MCF 10A (cell line): Measurements from ENCODE around the gene CD276. TPM values are rescaled to one million over a fixed set of nuclear protein-coding genes. Genes with fewer than 3 reads are reported as not detected.
"Not testable (repeated sequence)": the region's sequence is repeated elsewhere in the genome, so short reads cannot be mapped to it uniquely, and the experiment has no call there.

ENCODE experiments used
- Bru-seq: library from RNA; stranded (reverse); fragments of 400-500 nt; gene quantifications from one replicate; lab custom pipeline; 2021; lab: Mats Ljungman, UMichigan
- BruChase-seq, 2 experiments: library from RNA; stranded (reverse); fragments of 400-500 nt; gene quantifications; one replicate each; lab custom pipeline; 2021; lab: Mats Ljungman, UMichigan
- BruUV-seq: library from RNA; stranded (reverse); fragments of 400-500 nt; replicated peaks from 2 replicates; lab custom pipeline; 2021; lab: Mats Ljungman, UMichigan
- CTCF ChIA-PET: fragments of 300-600 bp; sonication (Branson Sonifier 250); formaldehyde crosslinking; extraction: SDS; loops from one replicate; lab custom pipeline; 2021; ENCODE audit warnings: antibody characterized with exemption, inconsistent platforms; lab: Yijun Ruan, JAX
- POLR2A ChIA-PET: fragments of 300-600, 350-650 bp; sonication (Branson Sonifier 250); formaldehyde crosslinking; extraction: SDS; loops from one replicate; lab custom pipeline; 2020; ENCODE audit warnings: antibody characterized with exemption, inconsistent platforms; lab: Yijun Ruan, JAX
- DNase-seq: peaks from one replicate; pipeline ENCODE4 v3.0.0-alpha.2; 2018; ENCODE audit not compliant: unreplicated experiment
- H3K27ac Mint-ChIP-seq: one replicate; pipeline ENCODE4 v1.8.0; 2022; ENCODE audit warnings: mild to moderate bottlenecking, low read depth, mixed read lengths; ENCODE audit not compliant: unreplicated experiment
- H3K27me3 Mint-ChIP-seq: one replicate; pipeline ENCODE4 v1.8.0; 2022; ENCODE audit warnings: mixed read lengths; ENCODE audit not compliant: insufficient read depth, unreplicated experiment
- H3K36me3 Mint-ChIP-seq: one replicate; pipeline ENCODE4 v1.8.0; 2022; ENCODE audit warnings: mild to moderate bottlenecking, moderate library complexity, mixed read lengths; ENCODE audit not compliant: insufficient read depth, unreplicated experiment
- H3K4me1 Mint-ChIP-seq: one replicate; pipeline ENCODE4 v1.8.0; 2022; ENCODE audit warnings: mixed read lengths; ENCODE audit not compliant: insufficient read depth, unreplicated experiment
- H3K4me3 Mint-ChIP-seq: one replicate; pipeline ENCODE4 v1.8.0; 2022; ENCODE audit warnings: mild to moderate bottlenecking, moderate library complexity, mixed read lengths; ENCODE audit not compliant: unreplicated experiment
- H3K9me3 Mint-ChIP-seq: one replicate; pipeline ENCODE4 v1.8.0; 2022; ENCODE audit warnings: mixed read lengths; ENCODE audit not compliant: unreplicated experiment
- intact Hi-C: fragments of 100-400 bp; cut with micrococcal nuclease; formaldehyde crosslinking; loops from 2 replicates; pipeline ENCODE4 v1.14.1; 2022
- long read RNA-seq: library from polyadenylated mRNA; stranded (forward); transcript quantifications from one replicate; pipeline ENCODE4 v2.0.0, GENCODE V29; 2022
- total RNA-seq: library from RNA; stranded (reverse); gene quantifications from 2 replicates; pipeline ENCODE4 v1.2.3, GENCODE V29; 2022
- TF ChIP-seq, protein P1 (sequence below): fragments of 200-600 bp; IDR thresholded peaks from one replicate; pipeline ENCODE4 v1.8.0; 2022; ENCODE audit warnings: antibody characterized with exemption, mild to moderate bottlenecking; ENCODE audit not compliant: unreplicated experiment

CD276 gene
- 52.8 and 57.7 TPM in 2 replicates for total RNA-seq
- Bru-seq, nascent RNA: percentile 63 among the genes with signal in this experiment
- percentile 77 among the genes with signal in this experiment for BruChase-seq, experiment 1, labeled RNA remaining after a 6-hour chase
- BruChase-seq, experiment 2, labeled RNA remaining after a 2-hour chase: percentile 65 among the genes with signal in this experiment
- long read RNA-seq, transcript CD276-202 (10 exons, 3,469 nt): major isoform, 56 of 97 reads
- long read RNA-seq, partial matches to known transcripts: 17 of 97 reads
- long read RNA-seq, other reads (novel, unspliced or antisense): 20 of 97 reads

DNA sequence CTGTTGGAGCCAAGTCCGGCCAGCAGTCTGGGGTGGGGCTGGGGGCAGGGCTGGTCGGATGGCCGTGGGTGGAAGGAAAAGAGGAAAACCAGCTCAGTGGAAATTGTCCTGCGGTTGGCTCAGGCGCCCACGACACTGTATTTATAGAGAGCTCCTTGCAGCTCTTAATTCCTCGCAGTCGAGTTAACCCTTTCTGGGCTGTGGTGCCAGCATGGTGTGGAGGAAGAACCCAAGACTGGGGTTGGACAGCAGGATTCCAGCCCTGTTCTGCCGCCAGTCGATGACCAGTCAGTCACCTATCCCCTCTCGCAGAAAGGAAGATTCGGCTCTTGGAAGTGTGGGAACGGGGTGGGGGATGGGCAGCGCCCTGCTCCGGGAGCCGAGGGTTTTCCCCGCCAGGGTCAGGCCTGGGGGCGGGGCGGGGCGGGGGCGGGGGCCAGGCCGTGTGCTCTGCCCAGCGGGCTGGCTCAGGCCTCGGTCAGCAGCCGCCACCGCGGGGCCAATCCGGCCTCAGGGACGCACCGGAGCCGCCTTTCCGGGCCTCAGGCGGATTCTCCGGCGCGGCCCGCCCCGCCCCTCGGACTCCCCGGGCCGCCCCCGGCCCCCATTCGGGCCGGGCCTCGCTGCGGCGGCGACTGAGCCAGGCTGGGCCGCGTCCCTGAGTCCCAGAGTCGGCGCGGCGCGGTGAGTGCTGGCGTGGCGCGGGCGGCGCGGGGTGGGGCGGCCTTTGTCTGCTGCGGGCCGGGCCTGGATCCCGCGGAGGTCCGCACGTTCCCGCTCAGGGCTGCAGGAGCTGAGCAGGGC, at the start of gene CD276:
Gene CD276, plus strand, starts transcription at position 607 of the 804 bp plus-strand sequence. CDS start 15,257 bp downstream, outside the sequence.
- intact Hi-C loops: no loop called here
- BruUV-seq: no TSS peak
- peak within 1 kb of the TSS; percentile 82 for H3K4me3 Mint-ChIP-seq
- H3K36me3 Mint-ChIP-seq: no peaks in the 10 kb centered on the region
- ChIA-PET POLR2A (interaction anchor here (0.6 to 5.3 kb wide), 5 partner anchors 11 to 57 kb away, joined by 3 to 91 read pairs (median 3); partner anchors contain the start of gene NPTN), CTCF (interaction anchor here (0.5 to 8.2 kb wide), 12 partner anchors 10 to 1260 kb away, joined by 3 to 98 read pairs (median 3); partner anchors contain the start of gene NPTN)
- H3K27ac Mint-ChIP-seq: peak within 1 kb of the TSS; percentile 69
- H3K4me1 Mint-ChIP-seq: peaks cover 41% of the 10 kb centered on the region
- H3K27me3 Mint-ChIP-seq: no peaks in the 10 kb centered on the region
- TF ChIP-seq, protein P1, sequence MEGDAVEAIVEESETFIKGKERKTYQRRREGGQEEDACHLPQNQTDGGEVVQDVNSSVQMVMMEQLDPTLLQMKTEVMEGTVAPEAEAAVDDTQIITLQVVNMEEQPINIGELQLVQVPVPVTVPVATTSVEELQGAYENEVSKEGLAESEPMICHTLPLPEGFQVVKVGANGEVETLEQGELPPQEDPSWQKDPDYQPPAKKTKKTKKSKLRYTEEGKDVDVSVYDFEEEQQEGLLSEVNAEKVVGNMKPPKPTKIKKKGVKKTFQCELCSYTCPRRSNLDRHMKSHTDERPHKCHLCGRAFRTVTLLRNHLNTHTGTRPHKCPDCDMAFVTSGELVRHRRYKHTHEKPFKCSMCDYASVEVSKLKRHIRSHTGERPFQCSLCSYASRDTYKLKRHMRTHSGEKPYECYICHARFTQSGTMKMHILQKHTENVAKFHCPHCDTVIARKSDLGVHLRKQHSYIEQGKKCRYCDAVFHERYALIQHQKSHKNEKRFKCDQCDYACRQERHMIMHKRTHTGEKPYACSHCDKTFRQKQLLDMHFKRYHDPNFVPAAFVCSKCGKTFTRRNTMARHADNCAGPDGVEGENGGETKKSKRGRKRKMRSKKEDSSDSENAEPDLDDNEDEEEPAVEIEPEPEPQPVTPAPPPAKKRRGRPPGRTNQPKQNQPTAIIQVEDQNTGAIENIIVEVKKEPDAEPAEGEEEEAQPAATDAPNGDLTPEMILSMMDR: no peak
- no peaks in the 10 kb centered on the region for H3K9me3 Mint-ChIP-seq
- peak; percentile 64 for DNase-seq

GRCh38 chr15:73637527-73637926, 46.7 kb upstream of the CD276 start:
- peaks cover 25% of the 10 kb centered on the region for H3K4me1 Mint-ChIP-seq
- H3K9me3 Mint-ChIP-seq: peaks cover 8% of the 10 kb centered on the region
- H3K36me3 Mint-ChIP-seq: peaks cover 10% of the 10 kb centered on the region
- ChIA-PET CTCF (interaction anchor here (0.6 to 9.6 kb wide), 28 partner anchors 9 to 332 kb away, joined by 3 to 308 read pairs (median 12); partner anchors contain the start of gene CD276), POLR2A (interaction anchor here (0.8 to 9.3 kb wide), 5 partner anchors 9 to 107 kb away, joined by 3 to 102 read pairs (median 10); no protein-coding TSS in a partner anchor)
- H3K27ac Mint-ChIP-seq: no peak overlapping the region
- TF ChIP-seq, protein P1: no peak
- BruUV-seq: no TSS peak
- no peaks in the 10 kb centered on the region for H3K27me3 Mint-ChIP-seq
- intact Hi-C loops: no loop called here
- H3K4me3 Mint-ChIP-seq: no peak overlapping the region
- no peak for DNase-seq

DNA sequence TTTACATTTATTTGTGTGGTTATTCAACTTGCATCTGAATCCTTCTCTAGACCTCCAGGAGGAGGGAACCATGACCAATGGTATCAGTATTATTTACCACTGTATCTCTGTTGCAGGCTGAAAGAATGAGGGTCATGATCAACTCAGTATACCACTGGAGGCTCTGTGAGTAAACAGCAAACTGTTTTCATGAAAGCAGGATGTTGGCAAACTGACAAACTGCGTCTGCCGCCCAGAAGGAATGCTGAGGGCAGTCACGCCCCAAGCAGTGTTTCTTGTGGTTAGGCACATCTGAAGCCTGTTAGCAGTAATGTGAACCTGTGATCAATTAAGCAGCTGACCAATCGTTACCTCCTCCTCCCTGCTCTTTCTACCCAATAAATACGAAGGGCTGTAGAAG, 44.7 kb upstream of the CD276 start:
- H3K4me3 Mint-ChIP-seq, H3K27me3 Mint-ChIP-seq, H3K27ac Mint-ChIP-seq, DNase-seq, POLR2A ChIA-PET, BruUV-seq, H3K9me3 Mint-ChIP-seq, intact Hi-C loops: not testable (repeated sequence)
- H3K36me3 Mint-ChIP-seq: peaks cover 10% of the 10 kb centered on the region
- H3K4me1 Mint-ChIP-seq: peaks cover 14% of the 10 kb centered on the region
- CTCF ChIA-PET: interaction anchor here (0.6 to 6.8 kb wide), 6 partner anchors 38 to 78 kb away, joined by 3 to 94 read pairs (median 18); no protein-coding TSS in a partner anchor

GRCh38 chr15:73647259-73648013, 36.7 kb upstream of the CD276 start:
- POLR2A ChIA-PET: interaction anchor here (0.6 to 2.9 kb wide), 6 partner anchors 11 to 76 kb away, joined by 3 to 13 read pairs (median 6); partner anchors contain the start of gene NPTN
- H3K9me3 Mint-ChIP-seq: no peaks in the 10 kb centered on the region
- CTCF ChIA-PET: interaction anchor here (0.6 to 5.1 kb wide), 6 partner anchors 11 to 99 kb away, joined by 3 to 32 read pairs (median 4); no protein-coding TSS in a partner anchor
- no peaks in the 10 kb centered on the region for H3K27me3 Mint-ChIP-seq
- no TSS peak for BruUV-seq
- intact Hi-C loops: no loop called here
- peak; percentile 66 for DNase-seq
- H3K27ac Mint-ChIP-seq: peak overlapping the region; percentile 80
- H3K4me3 Mint-ChIP-seq: no peak overlapping the region
- H3K36me3 Mint-ChIP-seq: no peaks in the 10 kb centered on the region
- TF ChIP-seq, protein P1: no peak
- peaks cover 32% of the 10 kb centered on the region for H3K4me1 Mint-ChIP-seq
